Stimulated activated CD4-positive, alpha-beta T cell treated with anti-CD3 and anti-CD28 coated beads, Interleukin-15, amount 100 ng/mL, for 1 hour (primary cell): ENCODE measurements around the gene PRKAG3.

Source experiments
- DNase-seq, 2 donors: peaks; one replicate each; pipeline ENCODE4 v3.0.0-alpha.2; 2020; ENCODE audit warnings: low read depth in 1 of 2, low spot score in 1 of 2

PRKAG3 gene

GRCh38 chr2:218815649-218816048 is 16.0 kb downstream of the PRKAG3 start:
- no peak for DNase-seq

GRCh38 chr2:218815244-218815637 is 16.4 kb downstream of the PRKAG3 start:
- no peak for DNase-seq

DNA sequence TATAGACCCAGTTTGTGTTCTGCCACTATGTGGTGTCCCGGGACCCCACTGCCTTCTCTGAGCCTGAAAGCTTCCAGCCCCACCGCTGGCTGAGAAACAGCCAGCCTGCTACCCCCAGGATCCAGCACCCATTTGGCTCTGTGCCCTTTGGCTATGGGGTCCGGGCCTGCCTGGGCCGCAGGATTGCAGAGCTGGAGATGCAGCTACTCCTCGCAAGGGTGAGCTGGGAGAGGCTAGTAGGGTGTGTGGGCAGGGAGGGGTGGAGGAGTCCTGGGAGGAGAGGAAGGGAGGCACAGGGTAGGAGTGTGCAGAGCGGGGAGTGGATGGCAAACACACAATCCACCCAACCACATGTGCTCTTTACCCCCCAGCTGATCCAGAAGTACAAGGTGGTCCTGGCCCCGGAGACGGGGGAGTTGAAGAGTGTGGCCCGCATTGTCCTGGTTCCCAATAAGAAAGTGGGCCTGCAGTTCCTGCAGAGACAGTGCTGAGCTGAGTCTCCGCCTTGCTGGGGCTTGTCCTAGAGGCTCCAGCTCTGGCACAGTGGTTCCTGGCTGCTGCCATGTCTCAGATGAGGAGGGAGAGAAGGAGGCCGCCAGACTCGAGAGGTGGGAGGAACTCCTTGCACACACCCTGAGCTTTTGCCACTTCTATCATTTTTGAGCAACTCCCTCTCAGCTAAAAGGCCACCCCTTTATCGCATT is 16.9 kb downstream of the PRKAG3 start:
- DNase-seq = no peak

GRCh38 chr2:218813771-218814460 is 17.7 kb downstream of the PRKAG3 start:
- no peak for DNase-seq

DNA sequence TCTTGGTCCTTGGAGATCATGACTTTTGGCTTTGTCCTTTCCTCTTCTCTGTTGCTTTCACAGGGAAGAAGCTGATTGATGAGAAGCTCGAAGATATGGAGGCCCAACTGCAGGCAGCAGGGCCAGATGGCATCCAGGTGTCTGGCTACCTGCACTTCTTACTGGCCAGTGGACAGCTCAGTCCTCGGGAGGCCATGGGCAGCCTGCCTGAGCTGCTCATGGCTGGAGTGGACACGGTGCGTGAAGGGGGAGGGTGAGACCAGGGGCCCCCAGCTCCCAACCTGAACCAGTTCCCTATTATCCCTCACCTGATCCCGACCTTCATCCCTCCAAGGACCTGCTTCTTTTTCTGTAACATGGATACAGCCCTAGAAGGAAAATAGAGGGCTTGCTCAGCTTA is 18.7 kb downstream of the PRKAG3 start:
- DNase-seq = no peak

DNA sequence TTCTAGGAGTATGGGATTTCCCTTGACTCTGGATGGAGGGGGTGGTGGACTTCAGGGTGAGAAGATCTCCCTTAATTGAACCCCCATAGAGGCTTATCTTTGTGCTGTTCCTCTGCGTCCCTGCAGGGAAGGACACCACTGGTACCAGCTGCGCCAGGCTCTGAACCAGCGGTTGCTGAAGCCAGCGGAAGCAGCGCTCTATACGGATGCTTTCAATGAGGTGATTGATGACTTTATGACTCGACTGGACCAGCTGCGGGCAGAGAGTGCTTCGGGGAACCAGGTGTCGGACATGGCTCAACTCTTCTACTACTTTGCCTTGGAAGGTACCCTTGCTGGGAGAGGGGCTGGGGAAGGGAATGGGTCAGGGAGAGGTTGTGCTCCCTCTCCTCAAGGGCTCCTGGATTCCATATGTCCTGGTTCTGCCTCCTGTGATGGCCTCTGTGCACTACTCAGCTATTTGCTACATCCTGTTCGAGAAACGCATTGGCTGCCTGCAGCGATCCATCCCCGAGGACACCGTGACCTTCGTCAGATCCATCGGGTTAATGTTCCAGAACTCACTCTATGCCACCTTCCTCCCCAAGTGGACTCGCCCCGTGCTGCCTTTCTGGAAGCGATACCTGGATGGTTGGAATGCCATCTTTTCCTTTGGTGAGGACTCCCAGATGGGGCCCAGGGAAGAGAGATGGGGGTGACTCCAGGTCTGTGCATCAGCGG is 19.3 kb downstream of the PRKAG3 start:
- no peak for DNase-seq

DNA sequence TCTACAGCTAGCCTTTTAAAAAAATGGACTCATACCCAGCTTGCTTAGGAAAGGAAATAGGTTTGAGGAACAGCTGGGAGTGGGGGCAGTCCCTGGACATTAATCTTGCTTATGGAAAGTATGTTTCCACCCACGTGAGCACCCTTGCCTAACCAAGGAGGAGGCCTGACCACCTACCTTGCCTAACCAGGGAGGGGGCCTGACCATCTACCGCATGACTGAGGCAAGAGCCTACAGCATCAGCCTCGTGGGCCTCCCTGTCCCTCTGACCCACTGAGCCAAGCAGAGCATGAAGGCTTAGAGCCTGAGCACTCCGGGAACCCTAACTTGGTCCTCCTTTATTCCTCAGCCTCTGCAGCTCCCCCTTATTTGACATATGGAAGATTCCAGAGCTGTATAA is 20.2 kb downstream of the PRKAG3 start:
- DNase-seq = no peak

GRCh38 chr2:218810256-218810655 is 21.3 kb downstream of the PRKAG3 start:
- no peak for DNase-seq

DNA sequence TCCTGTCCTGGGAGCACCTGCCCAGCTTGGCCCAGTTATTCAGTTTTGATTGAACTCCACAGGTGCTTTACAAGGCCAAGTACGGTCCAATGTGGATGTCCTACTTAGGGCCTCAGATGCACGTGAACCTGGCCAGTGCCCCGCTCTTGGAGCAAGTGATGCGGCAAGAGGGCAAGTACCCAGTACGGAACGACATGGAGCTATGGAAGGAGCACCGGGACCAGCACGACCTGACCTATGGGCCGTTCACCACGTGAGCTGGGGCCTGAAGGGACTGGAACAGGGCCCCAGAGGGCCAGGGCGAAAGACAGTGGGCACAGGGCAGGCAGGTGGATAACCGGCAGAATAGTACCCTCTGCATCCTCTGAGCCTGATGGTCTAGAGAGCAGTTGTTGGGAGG is 22.1 kb downstream of the PRKAG3 start:
- no peak for DNase-seq

DNA sequence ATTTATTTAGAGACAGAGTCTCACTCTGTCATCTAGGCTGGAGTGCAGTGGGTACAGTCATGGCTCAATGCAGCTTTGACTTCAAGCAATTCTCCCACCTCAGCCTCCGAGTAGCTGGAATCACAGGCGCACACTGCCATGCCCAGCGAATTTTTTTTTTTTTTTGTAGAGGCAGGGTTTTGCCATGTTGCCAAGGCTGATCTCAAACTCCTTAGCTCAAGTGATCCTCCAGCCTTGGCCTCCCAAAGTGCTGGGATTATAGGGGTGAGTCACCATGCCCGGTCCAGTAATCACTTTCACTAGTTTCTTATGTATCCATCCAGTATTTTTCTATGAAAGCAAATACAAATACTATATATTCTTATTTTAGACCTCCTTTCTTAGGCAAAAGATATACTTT is 24.0 kb downstream of the PRKAG3 start:
- no peak for DNase-seq

DNA sequence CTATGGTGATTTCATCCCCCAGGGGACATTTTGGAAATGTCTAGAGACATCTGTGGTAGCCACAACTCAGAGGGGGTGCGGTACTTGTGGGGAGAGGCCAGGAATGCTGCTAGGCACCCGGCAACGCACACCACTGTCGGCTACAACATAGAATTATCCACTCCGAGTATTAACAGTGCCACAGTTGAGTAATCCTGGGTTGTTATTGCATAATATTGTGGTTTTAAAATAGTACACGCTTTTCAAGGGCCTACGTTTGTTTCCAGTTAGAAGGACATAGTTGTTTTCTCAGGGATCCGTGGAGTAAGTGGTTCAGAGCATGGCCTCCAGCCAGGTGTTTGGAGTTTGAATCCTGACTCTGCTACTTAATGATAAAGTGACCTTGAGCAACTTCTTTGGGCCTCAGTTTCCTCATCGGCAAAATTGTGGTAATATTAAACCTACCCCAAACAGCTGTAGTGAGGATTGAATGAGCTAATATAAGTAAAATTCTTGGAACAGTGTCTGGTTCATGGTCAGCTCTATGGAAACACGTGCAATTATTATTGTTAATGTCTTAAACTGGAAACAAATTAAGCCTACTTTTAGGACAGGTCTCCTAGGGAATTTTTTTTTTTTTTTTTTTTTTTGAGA is 25.1 kb downstream of the PRKAG3 start:
- no peak for DNase-seq

DNA sequence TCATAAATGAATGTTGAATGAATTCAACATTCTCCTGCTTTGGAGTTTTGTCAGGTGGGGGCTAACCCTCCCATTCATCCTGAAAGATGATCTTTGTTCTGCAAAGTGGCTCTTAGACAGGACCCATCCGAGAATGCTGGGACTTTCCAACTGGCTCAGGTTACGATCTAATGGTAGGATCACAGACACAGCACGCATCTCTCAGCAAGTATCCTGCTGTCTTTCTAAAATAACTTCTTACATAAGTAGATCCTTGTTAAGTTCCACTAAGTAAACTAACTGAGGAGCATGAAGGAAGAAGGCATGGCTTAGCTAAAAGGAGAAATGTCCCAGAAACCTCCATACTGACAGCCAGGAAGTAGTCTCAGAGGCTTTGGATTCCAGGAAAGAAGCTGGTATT is 26.0 kb downstream of the PRKAG3 start:
- no peak for DNase-seq

GRCh38 chr2:218804817-218805216 is 26.8 kb downstream of the PRKAG3 start:
- DNase-seq = no peak

GRCh38 chr2:218802386-218802994 is 29.1 kb downstream of the PRKAG3 start:
- no peak for DNase-seq

DNA sequence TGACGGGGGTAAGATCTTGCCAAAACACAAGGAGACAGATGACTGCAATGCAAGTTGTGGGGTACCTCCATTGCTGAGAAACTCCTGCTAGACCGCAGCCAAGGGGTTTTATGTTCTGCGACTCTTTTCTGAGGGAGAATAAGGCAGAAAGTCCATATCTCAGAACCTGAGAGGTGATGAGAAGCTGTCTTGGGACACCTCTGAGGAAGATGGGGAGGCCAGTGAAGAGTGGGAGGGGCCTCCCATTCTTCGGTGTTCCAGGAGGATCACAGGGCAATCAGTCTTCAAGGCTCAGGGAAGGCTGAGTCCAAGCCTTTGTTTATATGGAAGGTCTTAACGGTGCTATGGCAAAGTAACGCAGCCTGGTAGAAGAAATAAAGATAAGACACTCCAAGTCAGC is 31.6 kb downstream of the PRKAG3 start:
- no peak for DNase-seq

DNA sequence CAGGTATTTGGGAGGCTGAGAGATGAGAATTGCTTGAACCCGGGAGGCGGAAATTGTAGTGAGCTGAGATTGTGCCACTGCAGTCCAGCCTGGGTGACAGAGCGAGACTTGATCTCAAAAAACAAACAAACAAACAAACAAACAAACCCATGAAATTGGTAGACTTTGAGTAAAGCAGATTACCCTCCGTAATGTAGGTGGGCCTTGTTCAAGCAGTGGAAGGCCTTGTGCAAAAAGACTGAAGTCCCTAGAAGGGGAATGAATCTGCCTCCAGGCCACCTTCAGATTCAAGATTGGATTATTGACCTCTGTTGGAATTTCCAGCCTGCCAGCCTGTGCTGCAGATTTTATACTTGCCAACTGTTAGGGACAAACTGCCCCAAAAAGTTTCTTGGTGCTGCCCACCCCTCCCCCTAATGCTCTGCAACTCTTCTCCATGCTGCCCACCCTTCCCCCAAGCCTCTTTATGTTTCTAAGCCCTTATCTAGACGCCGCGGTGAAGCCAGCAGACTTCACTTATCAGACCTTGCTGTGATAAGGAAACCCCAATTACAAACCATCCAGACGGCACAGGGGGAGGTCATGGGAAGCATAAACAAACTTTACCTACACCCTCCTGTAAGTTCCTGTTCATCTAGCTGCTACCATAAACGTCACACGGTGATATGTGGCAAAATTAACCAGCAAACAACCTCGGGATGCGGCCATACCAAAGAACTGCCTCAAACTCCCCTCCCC is 32.7 kb downstream of the PRKAG3 start:
- DNase-seq = no peak

DNA sequence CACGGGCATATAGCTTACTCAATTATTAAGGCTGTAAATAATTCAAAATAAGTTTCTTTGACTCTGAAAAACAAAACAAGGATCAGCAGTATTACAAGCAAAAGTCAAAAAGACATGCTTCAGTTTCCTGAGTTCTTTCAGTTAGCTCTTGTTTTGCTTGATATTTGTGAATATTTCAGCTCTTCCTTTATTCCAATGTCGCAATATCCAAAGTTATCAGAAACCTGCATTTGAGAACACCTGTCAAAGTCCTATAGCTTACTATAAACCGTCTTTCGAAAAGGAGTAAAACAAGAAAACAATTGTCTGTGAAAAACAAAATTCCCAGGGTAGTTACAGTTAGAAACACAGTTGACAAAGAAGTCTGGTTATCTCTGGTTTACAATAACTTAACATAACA is 34.9 kb downstream of the PRKAG3 start:
- DNase-seq = no peak

- no peak for DNase-seq
These were observed 39.2 kb downstream of the PRKAG3 start for GRCh38 chr2:218792433-218792832.

DNA sequence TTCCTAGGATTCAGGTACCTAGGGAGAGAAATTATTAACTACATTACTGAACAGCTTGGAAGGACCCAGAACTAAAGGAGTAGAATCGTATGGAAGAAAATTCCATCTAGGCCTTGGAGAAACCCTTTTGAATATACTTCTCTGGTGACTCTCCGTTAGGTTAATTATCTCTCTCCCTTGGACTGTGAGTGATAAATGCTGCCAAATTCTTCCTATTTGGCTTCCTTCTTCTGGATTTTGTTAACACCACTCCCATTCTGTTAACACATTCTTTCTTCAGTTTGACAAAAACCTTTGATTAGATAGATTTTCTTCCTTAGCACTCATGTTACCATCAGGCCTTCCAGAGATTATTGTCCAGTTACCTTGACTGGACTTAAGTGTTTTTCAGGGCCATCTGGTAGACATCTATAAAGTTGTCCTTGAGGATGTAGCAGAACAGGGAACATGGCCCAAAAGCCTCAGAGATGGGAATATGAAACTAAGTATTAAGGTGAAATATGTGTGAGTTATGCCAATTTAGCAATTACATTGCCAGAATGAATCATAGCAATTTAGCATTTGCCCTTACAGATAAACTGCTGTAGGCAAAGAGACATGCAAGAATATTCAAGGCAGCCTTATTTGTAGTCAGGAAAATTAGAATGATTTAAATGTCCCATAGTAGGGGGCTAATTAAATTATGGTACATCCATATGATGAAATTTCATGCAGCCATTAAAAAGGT is 42.9 kb downstream of the PRKAG3 start:
- DNase-seq = no peak

- DNase-seq = no peak
These were observed 45.5 kb downstream of the PRKAG3 start for GRCh38 chr2:218786133-218786532.
